GM20431 (cell line): ENCODE measurements around the gene LBHD2.

Experiments
- in situ Hi-C: fragments of 300-500 bp; cut with MseI, MboI; formaldehyde crosslinking; loops from one replicate; pipeline ENCODE4 v1.15.0; 2020; ENCODE audit warnings: low sequenced_read_pairs; ENCODE audit not compliant: unreplicated experiment

The LBHD2 gene

DNA sequence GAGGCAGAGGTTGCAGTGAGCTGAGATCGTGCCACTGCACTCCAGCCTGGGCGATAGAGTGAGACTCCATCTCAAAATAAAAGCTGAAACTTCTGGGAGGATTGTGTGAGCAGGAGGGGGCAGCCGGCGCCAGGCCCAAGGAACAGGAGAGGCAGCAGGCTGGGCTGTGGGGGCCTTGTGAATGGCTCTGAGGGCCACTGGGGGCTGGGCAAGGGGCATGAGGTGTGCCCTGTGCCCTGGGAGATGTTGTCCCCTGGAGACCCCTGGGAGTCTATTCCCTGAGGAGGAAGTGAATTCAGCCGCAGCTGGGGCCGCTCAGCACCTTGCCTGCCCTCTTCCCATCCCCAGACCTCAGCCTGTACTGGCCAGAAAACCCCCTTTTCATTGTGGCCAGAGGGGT is 4.9 kb downstream of the LBHD2 start:
- in situ Hi-C loops: loop anchor here (25.0 kb wide), 1 partner anchor 198 kb away; no protein-coding TSS in a partner anchor

DNA sequence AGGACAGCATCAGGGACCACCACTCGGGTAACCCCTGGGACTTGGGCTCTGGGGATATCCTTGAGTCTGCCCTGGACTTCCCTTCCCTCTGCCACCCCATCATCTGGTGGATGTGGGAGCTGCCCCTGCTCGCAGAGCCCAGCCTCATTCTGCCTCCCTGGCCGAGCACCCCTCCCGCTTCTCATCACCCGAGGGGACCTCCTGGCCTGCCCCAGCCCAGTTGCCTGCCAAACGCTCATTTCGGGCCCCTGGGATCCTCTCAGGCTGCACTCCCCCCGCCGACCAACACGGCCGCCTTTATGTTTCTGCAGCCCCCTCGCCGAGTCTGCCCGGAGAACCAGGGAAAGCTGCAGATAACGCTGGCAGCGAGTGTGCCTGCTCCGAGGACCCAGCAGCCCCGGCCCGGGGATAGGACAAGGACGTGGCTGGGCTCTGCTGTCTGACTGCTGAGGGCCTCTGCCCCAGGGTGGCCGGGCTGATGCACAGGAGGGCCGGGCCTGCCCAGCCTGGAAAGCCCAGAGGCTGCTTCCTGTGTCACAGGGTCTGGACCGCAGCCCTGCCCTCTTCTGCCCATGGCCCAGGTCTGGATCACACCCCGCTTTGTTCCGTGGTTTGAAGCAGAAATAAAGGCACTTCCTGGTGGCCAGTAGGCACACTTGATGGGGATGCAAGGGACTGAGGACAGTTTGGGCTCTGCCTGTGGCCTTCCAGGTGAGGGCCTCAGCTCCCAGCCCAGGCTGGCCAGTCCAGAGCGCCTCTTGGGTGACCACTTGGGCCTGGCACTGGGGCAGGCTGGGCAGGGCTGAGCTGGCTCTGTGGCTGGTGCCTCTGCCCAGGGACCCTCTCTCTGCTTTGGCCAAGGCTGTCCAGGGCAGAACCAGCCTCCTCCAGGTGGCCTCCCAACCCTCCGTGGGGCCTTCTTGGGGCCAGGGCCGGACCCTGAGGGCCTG is 5.7 kb downstream of the LBHD2 start:
- in situ Hi-C loops: loop anchor here (25.0 kb wide), 1 partner anchor 198 kb away; no protein-coding TSS in a partner anchor

DNA sequence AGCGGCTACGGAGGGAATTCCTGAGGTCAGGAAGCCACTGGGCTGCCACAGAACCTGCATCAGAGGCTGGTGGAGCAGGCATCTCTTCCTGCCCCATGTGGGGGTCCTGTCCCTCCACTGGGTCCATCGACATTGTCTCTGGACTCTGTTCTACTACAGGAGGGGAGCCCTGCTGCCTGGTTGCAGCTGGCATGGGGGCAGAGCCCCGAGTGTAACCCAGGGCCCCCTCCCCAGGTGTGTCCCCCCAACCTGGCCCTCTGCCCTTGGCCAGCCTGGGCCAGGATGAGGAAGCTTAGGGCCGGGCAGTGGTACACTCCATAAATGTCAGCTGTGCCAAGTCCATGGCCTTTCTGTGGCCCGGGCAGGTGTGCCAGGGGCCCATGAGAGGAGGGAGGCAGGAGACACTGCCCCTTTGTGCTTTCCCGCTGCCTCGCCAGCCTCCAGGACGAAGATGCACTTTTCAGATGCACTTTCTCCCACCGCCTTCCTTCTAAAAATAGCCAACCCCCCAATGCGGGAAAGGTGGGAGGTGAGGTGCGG is 6.5 kb downstream of the LBHD2 start:
- in situ Hi-C loops: loop anchor here (25.0 kb wide), 1 partner anchor 197 kb away; no protein-coding TSS in a partner anchor

DNA sequence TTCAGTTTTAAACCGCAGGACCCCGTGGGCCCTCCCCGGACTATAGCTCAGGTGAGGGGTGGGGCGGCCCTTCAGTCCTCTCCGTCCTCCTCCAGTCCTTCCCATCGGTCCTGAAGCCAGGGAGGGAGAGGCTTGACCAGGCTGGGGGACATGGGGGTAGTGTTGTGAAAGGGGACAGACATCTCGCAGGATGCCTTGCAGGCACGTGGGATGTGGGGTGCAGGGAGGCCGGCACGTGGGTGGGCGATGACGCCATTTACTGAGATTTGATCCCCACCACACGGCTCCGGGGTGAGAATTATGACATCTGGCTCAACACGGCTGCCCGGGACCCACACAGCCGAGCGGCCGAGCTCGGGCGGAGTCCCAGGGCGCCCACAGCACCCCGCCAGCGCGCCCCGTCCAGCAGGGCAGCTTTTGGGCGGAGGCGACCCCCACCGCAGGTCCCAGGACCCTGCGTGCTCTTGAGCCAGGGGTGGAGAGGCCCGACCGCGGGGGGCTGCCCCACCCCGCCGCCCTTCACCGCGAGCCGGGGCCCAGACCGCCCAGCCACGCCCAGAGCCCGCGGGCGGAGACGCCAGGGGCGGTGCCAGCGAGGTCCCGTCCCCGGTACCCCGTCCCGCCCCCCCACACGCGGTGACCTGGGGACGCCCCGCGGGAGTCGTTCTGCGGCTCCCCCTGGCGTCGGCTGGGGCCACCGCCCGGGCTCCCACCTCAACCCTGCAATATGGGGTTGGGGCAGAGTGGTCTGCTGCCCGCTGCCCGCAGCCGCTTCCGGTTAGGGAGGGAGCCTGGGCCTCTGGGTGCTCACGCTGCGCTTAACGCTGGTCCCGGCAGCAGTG is 7.3 kb downstream of the LBHD2 start:
- in situ Hi-C loops: loop anchor here (25.0 kb wide), 1 partner anchor 196 kb away; no protein-coding TSS in a partner anchor

DNA sequence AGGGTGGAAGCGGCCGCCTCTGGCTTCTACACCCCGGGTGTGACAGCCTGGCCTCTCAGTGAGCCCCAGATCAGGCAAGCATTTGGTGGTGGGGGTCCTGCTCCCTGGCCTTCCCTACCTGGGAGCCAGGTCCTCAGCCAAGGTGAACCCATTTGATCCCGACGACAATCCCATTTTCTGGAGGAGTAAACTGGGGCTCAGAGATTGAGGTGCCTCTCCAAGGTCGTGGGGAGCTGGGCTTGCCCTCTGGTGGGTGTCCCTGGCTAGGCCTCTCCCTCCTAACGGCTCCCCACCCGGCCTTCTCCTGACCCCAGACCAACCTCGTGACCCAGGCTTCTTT is 7.8 kb downstream of the LBHD2 start:
- in situ Hi-C loops: loop anchor here (25.0 kb wide), 1 partner anchor 195 kb away; no protein-coding TSS in a partner anchor

DNA sequence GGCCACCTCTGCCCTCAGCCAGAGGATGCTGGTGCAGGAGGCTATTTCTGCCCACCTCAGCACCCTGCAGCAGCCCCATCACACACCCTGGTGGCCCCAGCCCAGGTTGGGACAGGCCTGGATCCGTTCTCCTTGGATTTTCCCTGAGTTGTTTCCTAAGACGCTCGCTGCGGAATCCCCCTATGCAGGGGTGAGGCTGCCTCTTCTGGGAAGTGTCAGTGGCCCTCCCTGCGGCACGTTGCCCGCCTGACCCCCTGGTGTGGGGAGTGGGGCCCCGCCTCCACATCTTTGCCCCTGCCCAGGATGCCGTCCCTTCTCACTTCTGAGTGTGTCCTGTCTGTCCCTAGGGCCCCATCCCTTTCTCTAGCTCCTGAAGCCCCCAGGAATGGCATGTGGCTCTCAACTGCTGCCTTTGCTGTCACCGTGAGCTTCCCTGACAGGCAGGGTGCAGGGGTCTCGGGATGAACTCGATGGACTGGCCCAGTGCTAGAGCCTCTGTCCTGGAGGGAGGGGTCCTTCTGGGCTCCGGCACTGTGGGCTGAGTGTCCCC is 9.9 kb downstream of the LBHD2 start:
- in situ Hi-C loops: loop anchor here (25.0 kb wide), 1 partner anchor 193 kb away; no protein-coding TSS in a partner anchor

DNA sequence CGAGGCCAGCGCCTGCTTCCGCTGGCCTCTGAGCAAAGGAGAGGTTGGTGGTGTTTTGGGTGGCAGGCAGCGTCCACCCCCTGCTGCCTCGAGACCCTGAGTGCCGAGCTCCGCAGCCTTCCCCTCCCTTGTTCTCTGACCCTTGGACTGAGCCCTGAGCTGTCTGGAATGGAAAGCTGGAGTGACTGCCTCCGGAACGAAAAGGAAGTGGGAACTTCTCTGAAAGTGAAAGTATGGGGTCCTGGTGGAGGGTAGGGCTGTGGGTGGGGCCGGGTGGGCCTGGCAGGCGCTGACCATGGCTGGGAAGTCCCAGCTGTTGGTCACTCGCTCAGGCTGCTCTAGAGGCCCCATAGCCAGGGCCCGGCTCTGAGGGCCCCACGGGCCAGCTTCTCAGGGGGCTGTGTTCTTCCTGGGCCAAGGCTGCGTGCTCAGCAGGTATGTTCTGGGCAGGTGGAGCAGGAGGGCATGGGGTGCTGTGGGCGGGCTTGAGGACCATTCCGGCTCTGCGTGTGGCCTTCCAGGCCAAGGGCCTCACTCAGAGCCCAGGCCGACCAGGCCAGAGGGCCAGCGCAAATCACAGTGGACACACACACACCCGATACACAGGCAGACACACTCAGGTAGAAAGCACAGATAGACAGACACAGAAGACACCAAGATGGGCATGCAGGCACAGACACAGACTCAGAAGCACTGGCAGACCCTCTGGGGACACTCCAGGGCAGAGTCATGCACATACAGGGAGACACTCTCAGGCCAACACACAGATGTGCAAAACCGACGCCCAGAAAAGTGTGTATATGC is 10.6 kb downstream of the LBHD2 start, which contains the start of gene EXOC3L4:
TSS of gene EXOC3L4 (plus strand) at position 320 of the 804 bp plus-strand sequence. CDS start 5,495 bp downstream, outside the sequence.
- in situ Hi-C loops: loop anchor here (25.0 kb wide), 1 partner anchor 193 kb away; no protein-coding TSS in a partner anchor

DNA sequence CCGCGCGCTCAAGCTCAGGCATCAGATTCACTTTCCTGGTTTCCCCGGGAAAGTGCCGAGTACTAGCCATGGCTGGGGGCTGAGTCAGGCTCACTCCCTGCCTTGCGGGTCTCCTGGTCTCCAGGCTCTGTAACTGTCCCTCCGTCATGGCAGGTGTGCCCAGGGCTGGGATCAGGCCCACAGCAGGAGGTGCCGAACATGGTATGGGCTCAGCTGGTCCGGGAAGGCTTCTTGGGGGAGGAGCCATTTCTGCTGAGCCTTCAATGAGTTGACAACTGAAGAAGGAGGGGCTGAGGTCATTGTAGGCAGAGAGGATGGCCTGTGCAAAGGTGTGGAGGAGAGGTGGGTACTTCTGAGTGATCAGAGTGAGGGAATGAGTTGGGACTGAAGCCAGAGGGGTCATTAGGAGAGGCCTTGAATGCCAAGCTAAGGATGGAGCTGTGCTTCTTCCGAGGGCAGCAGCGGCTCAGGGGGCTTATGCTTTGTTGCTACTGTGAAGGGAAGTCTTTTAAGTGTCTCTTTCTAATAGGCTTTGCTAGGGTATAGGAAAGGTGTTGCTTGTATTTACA is 11.3 kb downstream of the LBHD2 start:
- in situ Hi-C loops: loop anchor here (25.0 kb wide), 1 partner anchor 192 kb away; no protein-coding TSS in a partner anchor

DNA sequence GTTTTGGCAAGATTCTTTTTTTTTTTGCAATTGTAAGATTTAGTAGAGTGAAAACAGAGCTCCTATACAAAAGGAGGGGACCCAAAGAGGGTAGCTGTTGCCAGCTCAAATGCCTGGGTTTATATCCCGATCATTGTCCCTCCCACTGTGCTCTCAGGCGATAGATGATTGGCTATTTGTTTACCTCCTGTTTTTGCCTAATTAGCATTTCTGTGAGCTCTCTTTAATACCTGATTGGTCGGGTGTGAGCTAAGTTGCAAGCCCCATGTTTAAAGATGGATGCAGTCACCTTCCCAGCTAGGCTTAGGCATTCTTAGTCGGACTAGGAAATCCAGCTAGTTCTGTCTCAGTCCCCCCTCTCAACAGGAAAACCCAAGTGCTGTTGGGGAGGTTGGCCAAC is 12.4 kb downstream of the LBHD2 start:
- in situ Hi-C loops: loop anchor here (25.0 kb wide), 1 partner anchor 191 kb away; no protein-coding TSS in a partner anchor

DNA sequence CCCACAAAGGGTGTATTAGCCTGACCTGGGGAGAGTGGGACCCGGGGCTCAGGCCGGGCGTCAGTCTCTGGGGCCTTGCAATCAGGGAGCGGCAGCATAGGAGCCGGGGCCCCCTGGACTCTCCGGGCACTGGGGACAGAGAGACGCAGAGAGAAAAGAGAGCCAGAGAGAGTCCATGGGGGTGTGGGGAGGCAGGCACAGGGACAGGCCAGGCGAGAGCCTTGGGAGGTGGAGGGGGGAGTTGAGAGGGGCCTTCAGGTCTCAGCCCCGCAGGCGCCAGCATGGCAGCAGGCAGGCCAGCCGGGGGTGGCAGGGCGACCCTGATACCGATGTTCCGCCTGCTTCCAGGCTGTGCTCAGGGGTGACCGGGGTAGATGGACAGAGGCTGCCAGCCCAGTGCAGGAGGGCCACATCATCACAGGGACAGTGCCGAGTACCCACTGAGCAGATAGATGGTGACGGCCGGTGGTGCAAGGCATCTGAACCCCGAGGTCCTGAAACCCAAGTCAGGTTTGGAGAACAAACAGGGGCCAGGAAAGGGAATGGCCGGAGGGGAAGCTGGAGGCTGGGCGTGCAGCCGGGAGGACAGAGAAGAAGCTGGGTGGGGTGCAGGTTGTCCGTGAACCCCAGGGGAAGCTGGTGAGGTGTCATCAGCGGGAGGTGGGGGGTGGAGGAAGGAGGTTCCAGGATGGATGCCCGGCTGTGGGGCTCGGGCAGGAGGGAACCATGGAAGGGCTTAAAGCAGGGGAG is 13.4 kb downstream of the LBHD2 start:
- in situ Hi-C loops: loop anchor here (25.0 kb wide), 1 partner anchor 190 kb away; no protein-coding TSS in a partner anchor

DNA sequence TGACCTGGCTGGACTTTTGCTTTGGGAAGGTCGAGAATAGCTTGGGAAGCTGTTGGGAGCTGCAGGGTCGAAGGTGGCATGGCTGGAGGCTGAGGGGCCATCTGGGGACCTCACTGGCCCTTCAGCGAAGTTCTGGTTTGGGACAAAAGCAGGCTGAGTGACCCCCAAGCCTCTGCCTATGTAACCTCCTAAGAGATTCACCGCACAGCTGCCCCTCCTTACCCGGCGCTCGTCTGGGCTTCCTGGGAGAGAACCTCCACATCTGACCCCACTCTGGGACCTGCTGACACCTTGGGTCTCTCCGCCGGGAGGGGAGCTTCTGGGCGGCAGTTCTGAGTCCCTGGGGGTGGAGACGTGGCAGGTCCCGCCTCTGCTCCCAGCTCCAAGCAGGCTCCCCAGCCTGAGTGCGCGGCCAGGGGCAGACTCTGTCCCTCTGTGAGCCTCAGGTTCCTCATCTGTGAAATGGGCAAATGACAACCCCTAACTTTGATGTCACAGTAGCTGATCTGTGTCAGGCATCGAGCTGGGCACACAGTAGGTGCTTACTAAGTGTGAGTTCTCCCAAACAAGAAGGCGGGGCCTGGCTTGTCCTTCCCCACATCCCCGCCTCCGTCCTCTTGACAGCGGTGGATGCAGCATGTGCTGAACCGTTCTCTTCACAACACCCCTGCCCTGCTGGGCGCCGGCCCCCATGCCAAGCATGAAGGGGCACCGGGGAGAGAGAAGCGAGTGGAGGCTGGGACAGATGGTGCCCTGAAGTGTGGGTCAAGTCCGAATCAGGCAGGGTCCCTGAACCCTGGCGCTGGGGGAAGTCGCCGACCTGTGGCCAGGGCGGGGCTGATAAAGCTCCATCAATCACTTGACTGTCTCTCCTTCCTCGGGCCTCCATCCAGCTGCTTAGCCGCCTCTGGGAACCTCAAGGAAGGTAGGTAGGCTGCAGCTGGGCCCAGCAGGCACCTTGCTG is 14.3 kb downstream of the LBHD2 start:
- in situ Hi-C loops: loop anchor here (25.0 kb wide), 1 partner anchor 189 kb away; no protein-coding TSS in a partner anchor

DNA sequence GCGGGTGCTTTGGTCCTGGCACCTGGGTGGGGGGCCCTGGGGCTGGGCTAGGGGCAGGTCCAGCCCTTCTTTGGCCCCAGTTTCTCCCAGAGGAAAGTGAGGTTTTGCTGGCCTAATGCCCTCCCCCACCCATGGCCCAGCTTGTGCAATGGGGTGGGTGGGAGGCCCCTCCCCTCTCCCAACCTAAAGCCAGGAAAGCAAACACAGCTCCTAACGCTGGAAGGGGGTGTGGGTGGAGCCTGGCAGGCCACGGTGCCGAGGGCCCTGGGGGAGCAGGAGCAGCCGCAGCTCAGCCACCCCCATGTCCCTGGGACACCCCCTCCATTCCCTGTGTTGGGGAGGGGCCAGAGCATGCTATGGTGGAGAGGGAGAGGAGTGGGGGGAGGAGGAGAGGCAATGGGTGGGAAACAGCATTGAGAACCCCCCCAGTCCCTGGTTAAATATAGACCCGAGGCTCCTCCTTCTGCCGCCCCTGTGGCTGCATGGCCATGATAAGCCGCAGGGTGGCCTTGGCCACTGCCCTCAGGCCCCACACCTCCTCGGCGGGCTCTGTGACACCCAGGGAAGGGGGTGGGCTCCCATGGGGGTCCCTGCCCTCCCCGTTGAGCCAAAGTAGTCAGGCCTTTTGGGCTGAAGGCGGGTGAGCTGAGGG is 15.2 kb downstream of the LBHD2 start:
- in situ Hi-C loops: loop anchor here (25.0 kb wide), 1 partner anchor 188 kb away; no protein-coding TSS in a partner anchor

DNA sequence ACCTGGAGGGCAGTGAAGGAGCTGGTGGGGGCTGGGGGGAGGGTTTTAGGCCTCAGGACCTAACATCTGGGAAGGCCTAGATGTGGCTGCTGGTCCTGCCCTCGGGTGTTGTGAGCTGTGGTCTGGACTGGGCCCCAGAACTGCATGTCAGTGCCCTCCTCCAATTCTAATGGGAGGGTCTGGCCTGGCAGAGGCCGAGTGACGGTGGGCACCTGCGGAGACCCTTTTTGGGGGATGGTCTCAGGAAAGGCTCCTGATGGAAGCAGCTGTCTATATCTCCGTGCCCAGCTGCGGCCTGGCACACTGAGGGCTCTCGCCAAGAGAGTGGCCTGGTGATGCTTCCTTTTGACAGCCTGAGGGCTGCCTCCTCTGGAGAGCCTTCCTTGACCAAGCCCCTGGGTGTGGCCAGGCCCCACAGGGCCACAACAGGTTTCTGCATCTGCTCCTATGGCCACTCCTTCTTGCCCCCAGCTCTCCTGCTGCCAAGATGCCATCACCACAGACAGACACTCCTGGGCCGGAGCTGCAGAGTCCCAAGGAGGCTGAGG is 15.8 kb downstream of the LBHD2 start:
- in situ Hi-C loops: loop anchor here (25.0 kb wide), 1 partner anchor 187 kb away; no protein-coding TSS in a partner anchor

DNA sequence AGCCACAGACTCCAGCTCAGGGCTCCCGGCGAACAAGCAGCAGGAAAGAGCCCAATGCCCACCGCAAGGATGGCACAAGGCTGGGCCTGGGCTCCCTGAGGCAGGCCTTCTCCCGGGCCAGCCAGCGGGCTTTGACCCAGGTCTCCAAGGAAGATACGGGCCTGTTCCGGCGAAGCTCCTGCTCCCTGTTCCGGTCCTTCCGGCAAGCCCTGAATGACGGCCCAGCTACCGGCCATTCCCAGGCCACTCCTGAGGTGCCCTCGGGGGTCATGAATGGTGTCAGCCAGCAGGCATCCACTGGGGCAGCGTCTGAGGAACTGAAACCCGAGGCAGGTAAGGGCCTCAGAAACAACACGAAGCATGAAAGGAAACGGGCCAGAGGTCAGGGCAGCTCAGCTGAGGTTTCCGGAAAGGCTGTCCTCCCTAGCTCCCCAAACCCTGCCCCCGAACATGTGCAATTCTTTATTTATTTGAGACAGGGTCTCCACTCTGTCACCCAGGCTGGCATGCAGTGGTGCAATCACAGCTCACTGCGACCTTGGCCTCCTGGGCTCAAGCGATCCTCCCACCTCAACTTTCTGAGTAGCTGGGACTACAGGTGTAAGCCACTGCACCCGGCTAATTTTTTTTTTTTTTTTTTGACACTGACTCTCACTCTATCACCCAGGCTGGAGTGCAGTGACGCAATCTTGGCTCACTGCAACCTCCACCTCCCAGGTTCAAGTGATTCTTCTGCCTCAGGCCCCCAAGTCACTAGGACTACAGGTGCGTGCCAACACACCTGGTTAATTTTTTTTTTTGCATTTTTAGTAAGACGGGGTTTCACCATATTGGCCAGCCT is 16.5 kb downstream of the LBHD2 start:
- in situ Hi-C loops: no loop called here
